BLaER1 treated with 17β-estradiol and CSF1 and Interleukin-3, amounts not matched to agents 10 nM and 100 nM (cell line): ENCODE results near the gene OR6B1.

Source experiments
- H3K27ac ChIP-seq, 11 experiments: shearing (Covaris generic); formaldehyde crosslinking; 2 replicates each; pipeline ENCODE4 v1.8.1; 2022
- H3K27me3 ChIP-seq, 11 experiments: shearing (Covaris generic); formaldehyde crosslinking; 2 replicates each; pipeline ENCODE4 v1.8.1; 2022
- H3K36me3 ChIP-seq, 11 experiments: shearing (Covaris generic); formaldehyde crosslinking; 2 replicates each; pipeline ENCODE4 v1.8.1; 2022
- H3K4me1 ChIP-seq, 10 experiments: shearing (Covaris generic); formaldehyde crosslinking; 2 replicates each; pipeline ENCODE4 v1.8.1; 2022
- H3K4me2 ChIP-seq, 11 experiments: shearing (Covaris generic); formaldehyde crosslinking; 2 replicates each; pipeline ENCODE4 v1.8.1; 2022
- H3K4me3 ChIP-seq, 10 experiments: shearing (Covaris generic); formaldehyde crosslinking; 2 replicates each; pipeline ENCODE4 v1.8.1; 2022
- H3K9ac ChIP-seq, 11 experiments: shearing (Covaris generic); formaldehyde crosslinking; 2 replicates each; pipeline ENCODE4 v1.8.1; 2022
- H3K9me3 ChIP-seq, 11 experiments: shearing (Covaris generic); formaldehyde crosslinking; replicated peaks in 1 of 11; 2 replicates each; pipeline ENCODE4 v1.8.1; 2022
- H4K20me1 ChIP-seq, 11 experiments: shearing (Covaris generic); formaldehyde crosslinking; 2 replicates each; pipeline ENCODE4 v1.8.1; 2022
- Cebpa-rat ChIP-seq, 11 experiments: shearing (Covaris generic); IDR thresholded peaks; 2 replicates each; pipeline ENCODE4 v1.8.1; 2022

The OR6B1 gene

DNA sequence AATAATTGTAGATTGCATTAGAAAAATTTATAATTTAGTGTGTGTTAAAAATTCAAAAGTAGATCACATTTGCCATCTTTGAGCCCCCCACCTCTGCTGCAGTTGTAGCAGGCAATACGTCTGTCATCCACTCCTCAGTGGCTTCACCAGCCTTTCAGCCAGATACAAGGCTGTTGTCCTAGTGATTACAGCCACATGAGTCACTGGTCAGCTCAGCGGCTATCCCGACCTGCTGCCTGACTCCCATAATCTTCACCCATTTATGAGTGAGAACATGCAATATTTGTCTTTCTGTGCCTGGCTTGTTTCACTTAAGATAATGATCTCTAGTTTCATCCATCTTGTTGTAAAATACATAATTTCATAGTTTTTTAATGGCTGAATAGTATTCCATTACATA, 57.8 kb downstream of the OR6B1 start:
- Histone ChIP-seq H4K20me1 (no peaks in the 10 kb centered on the region), H3K9me3 (no peaks in the 10 kb centered on the region; a peak in 1 of 22 replicates), H3K27me3 (no peaks in the 10 kb centered on the region), H3K27ac (no peak overlapping the region), H3K4me2 (no peak overlapping the region), H3K9ac (no peak overlapping the region), H3K4me3 (no peak overlapping the region), H3K4me1 (no peaks in the 10 kb centered on the region), H3K36me3 (no peaks in the 10 kb centered on the region)
- TF ChIP-seq Cebpa-rat (IDR thresholded peaks at IDR 0.05), result no peak
